ENCODE data around the gene SRPX. TPM values are rescaled to one million over a fixed set of nuclear protein-coding genes. Genes with fewer than 3 reads are reported as not detected.

SRPX gene
- total and polyA plus RNA-seq, 10 of the 15 experiments (the other 5 are each of a cell fraction or from before 2014, with no cell fraction given) = 0.05 to 0.79 (median 0.23) TPM; not detected in 1

GRCh38 chrX:38126179-38126578 lies 94.5 kb downstream of the SRPX start:
- intact Hi-C loops (cut with micrococcal nuclease; ENCODE audit: unreplicated experiment) (no loop called here), in situ Hi-C loops (cut with MboI) (no loop called here)
- no peak overlapping the region for H3K9ac ChIP-seq (ENCODE audit: control insufficient read depth, insufficient read depth, low read length)
- WGBS (ENCODE audit: insufficient coverage, insufficient replicate concordance, low lambda C conversion rate, missing lambda C conversion rate) = 52% methylated on average over 3 of the region's 3 CpGs
- ChIA-PET RAD21 (ENCODE audit: unreplicated experiment) (no interaction called here), SMC1A (ENCODE audit: uncharacterized antibody, unreplicated experiment) (no interaction called here), POLR2A (no interaction called here), CTCF (no interaction called here)
- no peaks in the 10 kb centered on the region for H3K79me2 ChIP-seq (ENCODE audit: control insufficient read depth, insufficient read depth, low read length)
- no peak for FAIRE-seq
- H3K4me3 ChIP-seq = no peak overlapping the region
- BruUV-seq (replicated peaks) = no TSS peak
- no peak for DNase-seq (ENCODE audit: low read depth, low spot score)
- H3K36me3 ChIP-seq (ENCODE audit: control insufficient read depth in 2 of 2, insufficient read depth in 2 of 2, low read length in 1 of 2) = no peaks in the 10 kb centered on the region
- TF ChIP-seq IRF3 (IDR thresholded peaks at IDR 0.05) (no peak), ELK1 (IDR thresholded peaks at IDR 0.05; ENCODE audit: low read depth, low read length) (no peak), RAD21 (IDR thresholded peaks at IDR 0.05; ENCODE audit: insufficient read depth, low read depth, low read length) (no peak), STAT3 (IDR thresholded peaks at IDR 0.05; ENCODE audit: low read depth, low read length) (no peak), ZNF687 (IDR thresholded peaks at IDR 0.05) (no peak), BACH1 (IDR thresholded peaks at IDR 0.05; ENCODE audit: borderline replicate concordance) (no peak), WRNIP1 (IDR thresholded peaks at IDR 0.05; ENCODE audit: borderline replicate concordance, low read depth, low read length) (no peak), IRF4 (IDR thresholded peaks at IDR 0.05; ENCODE audit: low read depth, low read length) (no peak), JUNB (IDR thresholded peaks at IDR 0.05) (no peak), GABPA (IDR thresholded peaks at IDR 0.05; ENCODE audit: low read depth) (no peak), EGR1 (IDR thresholded peaks at IDR 0.05; ENCODE audit: borderline replicate concordance in 1 of 2, low read depth in 2 of 2, low read length in 2 of 2) (no peak)
- H3K9me3 ChIP-seq (replicated peaks; ENCODE audit: control insufficient read depth, insufficient read depth, low read length) = no peaks in the 10 kb centered on the region
- H2AFZ ChIP-seq (ENCODE audit: control insufficient read depth, low read depth, low read length) = no peak overlapping the region
- no peaks in the 10 kb centered on the region for H4K20me1 ChIP-seq (ENCODE audit: control insufficient read depth, insufficient read depth)
- no peaks in the 10 kb centered on the region for H3K4me1 ChIP-seq (ENCODE audit: control insufficient read depth, insufficient read depth, low read length)
- H3K27ac ChIP-seq (ENCODE audit: control insufficient read depth, insufficient read depth) = no peak overlapping the region
- H3K4me2 ChIP-seq (ENCODE audit: control insufficient read depth, insufficient read depth) = no peak overlapping the region
- ATAC-seq = no peak
- H3K27me3 ChIP-seq (replicated peaks in 1 of 2; ENCODE audit: control insufficient read depth in 2 of 2, insufficient read depth in 2 of 2, low read length in 1 of 2) = no peaks in the 10 kb centered on the region

Measured in GM12878 (cell line).